Globus pallidus (tissue), 1 donor: ENCODE results near the gene HDAC1.
"Not testable (repeated sequence)": the region's sequence is repeated elsewhere in the genome, so short reads cannot be mapped to it uniquely, and the experiment has no call there.

Source experiments
- DNase-seq: peaks from one replicate; pipeline ENCODE4 v3.0.0-alpha.2; 2015; ENCODE audit warnings: low spot score

Gene HDAC1

GRCh38 chr1:32291708-32292538 lies at the start of gene HDAC1:
TSS of gene HDAC1 (plus strand) at chr1:32292083. CDS start at chr1:32292170, 87 bp downstream.
- peak; percentile 84 for DNase-seq

- DNase-seq = peak; percentile 82
These were observed 49.5 kb upstream of the HDAC1 start for GRCh38 chr1:32242341-32242851.

GRCh38 chr1:32246888-32247273 lies 45.0 kb upstream of the HDAC1 start, which contains the start of gene FAM167B:
TSS of gene FAM167B (plus strand) at chr1:32247222. CDS start at chr1:32247422, 200 bp downstream.
- no peak for DNase-seq

- no peak for DNase-seq
These were observed 44.4 kb upstream of the HDAC1 start for GRCh38 chr1:32247452-32247851.

- no peak for DNase-seq
These were observed 43.6 kb upstream of the HDAC1 start for GRCh38 chr1:32247983-32248889.

- no peak for DNase-seq
These were observed 41.9 kb upstream of the HDAC1 start for GRCh38 chr1:32249831-32250525.

- DNase-seq = no peak
These were observed 40.8 kb upstream of the HDAC1 start, which contains the start of gene LCK for GRCh38 chr1:32250893-32251716. TSS of gene LCK (plus strand) at chr1:32251265. CDS start at chr1:32274330, 23,065 bp downstream.

GRCh38 chr1:32255072-32256071 lies 36.5 kb upstream of the HDAC1 start:
- DNase-seq = no peak

- DNase-seq = no peak
These were observed 35.2 kb upstream of the HDAC1 start for GRCh38 chr1:32256473-32257226.

GRCh38 chr1:32257227-32257508 lies 34.7 kb upstream of the HDAC1 start:
- DNase-seq = no peak

GRCh38 chr1:32263236-32263593 lies 28.7 kb upstream of the HDAC1 start:
- not testable (repeated sequence) for DNase-seq

- no peak for DNase-seq
These were observed 28.1 kb upstream of the HDAC1 start for GRCh38 chr1:32263744-32264143.

- no peak for DNase-seq
These were observed 26.0 kb upstream of the HDAC1 start for GRCh38 chr1:32265846-32266245.

- DNase-seq = no peak
These were observed 24.8 kb upstream of the HDAC1 start for GRCh38 chr1:32266921-32267591.

GRCh38 chr1:32269744-32270143 lies 22.1 kb upstream of the HDAC1 start:
- no peak for DNase-seq

- no peak for DNase-seq
These were observed 19.1 kb upstream of the HDAC1 start for GRCh38 chr1:32272557-32273390.

GRCh38 chr1:32273391-32274208 lies 18.3 kb upstream of the HDAC1 start:
- DNase-seq = no peak
